ENCODE results near the gene RELT. TPM values are rescaled to one million over a fixed set of nuclear protein-coding genes. Genes with fewer than 3 reads are reported as not detected.

Gene RELT
- total RNA-seq, 1 donor from 2014 or later: 5.2 TPM

DNA sequence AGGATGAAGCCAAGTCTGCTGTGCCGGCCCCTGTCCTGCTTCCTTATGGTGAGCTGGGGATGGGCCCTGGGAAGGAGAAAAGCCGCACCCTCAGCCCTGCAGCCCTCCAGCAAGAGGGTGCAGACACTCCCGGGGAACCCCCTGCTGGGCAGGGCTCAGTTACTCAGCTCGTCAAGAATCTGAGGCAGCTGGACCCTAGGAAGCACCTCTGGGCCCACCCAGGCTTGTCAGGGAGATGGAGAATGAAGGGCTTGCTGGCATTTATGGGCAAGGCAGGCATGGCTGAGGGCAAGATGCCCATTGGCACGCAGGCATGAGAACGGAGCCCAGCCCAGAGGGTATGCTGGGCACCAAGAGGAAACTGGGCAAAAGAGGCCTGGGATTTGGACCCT is 12.9 kb downstream of the RELT start:
- FAIRE-seq (no peak), DNase-seq (ENCODE audit: low read depth) (no peak)
- H3K27me3 Mint-ChIP-seq (ENCODE audit: low read depth, unreplicated experiment): no peaks in the 10 kb centered on the region
- H3K4me3 Mint-ChIP-seq (ENCODE audit: unreplicated experiment): no peak overlapping the region
- peaks cover 14% of the 10 kb centered on the region for H3K4me1 Mint-ChIP-seq (ENCODE audit: low read depth, unreplicated experiment)
- H2AFZ ChIP-seq (ENCODE audit: low read depth, low read length): no peak overlapping the region
- peaks cover 5% of the 10 kb centered on the region for H3K9me3 Mint-ChIP-seq (ENCODE audit: unreplicated experiment)
- no peak for TF ChIP-seq EZH2 (IDR thresholded peaks at IDR 0.05; ENCODE audit: insufficient read depth, low read length)
- TF ChIP-seq, protein P1, sequence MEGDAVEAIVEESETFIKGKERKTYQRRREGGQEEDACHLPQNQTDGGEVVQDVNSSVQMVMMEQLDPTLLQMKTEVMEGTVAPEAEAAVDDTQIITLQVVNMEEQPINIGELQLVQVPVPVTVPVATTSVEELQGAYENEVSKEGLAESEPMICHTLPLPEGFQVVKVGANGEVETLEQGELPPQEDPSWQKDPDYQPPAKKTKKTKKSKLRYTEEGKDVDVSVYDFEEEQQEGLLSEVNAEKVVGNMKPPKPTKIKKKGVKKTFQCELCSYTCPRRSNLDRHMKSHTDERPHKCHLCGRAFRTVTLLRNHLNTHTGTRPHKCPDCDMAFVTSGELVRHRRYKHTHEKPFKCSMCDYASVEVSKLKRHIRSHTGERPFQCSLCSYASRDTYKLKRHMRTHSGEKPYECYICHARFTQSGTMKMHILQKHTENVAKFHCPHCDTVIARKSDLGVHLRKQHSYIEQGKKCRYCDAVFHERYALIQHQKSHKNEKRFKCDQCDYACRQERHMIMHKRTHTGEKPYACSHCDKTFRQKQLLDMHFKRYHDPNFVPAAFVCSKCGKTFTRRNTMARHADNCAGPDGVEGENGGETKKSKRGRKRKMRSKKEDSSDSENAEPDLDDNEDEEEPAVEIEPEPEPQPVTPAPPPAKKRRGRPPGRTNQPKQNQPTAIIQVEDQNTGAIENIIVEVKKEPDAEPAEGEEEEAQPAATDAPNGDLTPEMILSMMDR (IDR thresholded peaks at IDR 0.05; ENCODE audit: insufficient read depth, low read depth, low read length): no peak
- peaks cover 7% of the 10 kb centered on the region for H3K36me3 Mint-ChIP-seq (ENCODE audit: low read depth, unreplicated experiment)
- no peak overlapping the region for H3K4me2 ChIP-seq (ENCODE audit: low read length)
- no peak overlapping the region for H3K9ac ChIP-seq (ENCODE audit: low read length)
- peaks cover 72% of the 10 kb centered on the region for H4K20me1 ChIP-seq (ENCODE audit: insufficient read depth, low read length)
- no peak overlapping the region for H3K27ac ChIP-seq (ENCODE audit: low read depth, low read length)
- peaks cover 22% of the 10 kb centered on the region for H3K4me1 ChIP-seq (ENCODE audit: insufficient read depth, low read length)
- H3K27ac Mint-ChIP-seq (ENCODE audit: unreplicated experiment): no peak overlapping the region
- peaks cover 59% of the 10 kb centered on the region for H3K79me2 ChIP-seq (ENCODE audit: insufficient read depth, low read length)
- no peak overlapping the region for H3K4me3 ChIP-seq (ENCODE audit: insufficient read depth, low read depth, low read length)
- H3K9me3 ChIP-seq (ENCODE audit: insufficient read depth, low read depth, low read length): no peaks in the 10 kb centered on the region
- H3K36me3 ChIP-seq (ENCODE audit: insufficient read depth, low read length): no peaks in the 10 kb centered on the region
- H3K27me3 ChIP-seq (ENCODE audit: insufficient read depth, low read length): no peaks in the 10 kb centered on the region

DNA sequence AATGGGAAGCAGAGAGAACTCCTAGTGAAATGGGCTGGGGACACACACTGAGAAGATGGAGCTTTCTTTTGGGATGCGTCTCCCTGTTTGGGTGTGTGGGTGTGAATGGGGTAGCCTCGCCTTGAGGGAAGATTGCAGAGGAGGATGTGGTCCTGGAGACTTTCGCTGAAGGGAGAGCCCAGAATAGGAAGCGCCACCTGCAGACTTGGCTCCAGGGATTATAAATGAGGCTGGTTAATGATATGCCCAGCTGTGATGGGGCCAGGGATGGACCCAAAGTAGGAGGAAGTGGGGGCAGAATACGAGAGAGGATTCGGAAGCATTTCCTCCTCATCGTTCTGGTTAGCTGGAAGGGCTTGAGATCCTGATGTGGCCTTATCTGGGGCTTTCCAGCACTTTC is 13.7 kb downstream of the RELT start:
- Histone ChIP-seq H2AFZ (ENCODE audit: low read depth, low read length) (no peak overlapping the region), H3K36me3 (ENCODE audit: insufficient read depth, low read length) (no peaks in the 10 kb centered on the region), H3K4me1 (ENCODE audit: insufficient read depth, low read length) (peaks cover 22% of the 10 kb centered on the region), H4K20me1 (ENCODE audit: insufficient read depth, low read length) (peaks cover 64% of the 10 kb centered on the region), H3K9ac (ENCODE audit: low read length) (no peak overlapping the region), H3K27ac (ENCODE audit: low read depth, low read length) (no peak overlapping the region), H3K27me3 (ENCODE audit: insufficient read depth, low read length) (no peaks in the 10 kb centered on the region), H3K4me2 (ENCODE audit: low read length) (no peak overlapping the region), H3K79me2 (ENCODE audit: insufficient read depth, low read length) (peaks cover 52% of the 10 kb centered on the region), H3K9me3 (ENCODE audit: insufficient read depth, low read depth, low read length) (no peaks in the 10 kb centered on the region), H3K4me3 (ENCODE audit: insufficient read depth, low read depth, low read length) (no peak overlapping the region)
- H3K27ac Mint-ChIP-seq (ENCODE audit: unreplicated experiment): no peak overlapping the region
- no peak for TF ChIP-seq EZH2 (IDR thresholded peaks at IDR 0.05; ENCODE audit: insufficient read depth, low read length)
- TF ChIP-seq, protein P1 (IDR thresholded peaks at IDR 0.05; ENCODE audit: insufficient read depth, low read depth, low read length): no peak
- H3K27me3 Mint-ChIP-seq (ENCODE audit: low read depth, unreplicated experiment): no peaks in the 10 kb centered on the region
- DNase-seq (ENCODE audit: low read depth) (no peak), FAIRE-seq (no peak)
- peaks cover 14% of the 10 kb centered on the region for H3K4me1 Mint-ChIP-seq (ENCODE audit: low read depth, unreplicated experiment)
- H3K4me3 Mint-ChIP-seq (ENCODE audit: unreplicated experiment): no peak overlapping the region
- H3K36me3 Mint-ChIP-seq (ENCODE audit: low read depth, unreplicated experiment): peaks cover 7% of the 10 kb centered on the region
- H3K9me3 Mint-ChIP-seq (ENCODE audit: unreplicated experiment): peaks cover 5% of the 10 kb centered on the region

DNA sequence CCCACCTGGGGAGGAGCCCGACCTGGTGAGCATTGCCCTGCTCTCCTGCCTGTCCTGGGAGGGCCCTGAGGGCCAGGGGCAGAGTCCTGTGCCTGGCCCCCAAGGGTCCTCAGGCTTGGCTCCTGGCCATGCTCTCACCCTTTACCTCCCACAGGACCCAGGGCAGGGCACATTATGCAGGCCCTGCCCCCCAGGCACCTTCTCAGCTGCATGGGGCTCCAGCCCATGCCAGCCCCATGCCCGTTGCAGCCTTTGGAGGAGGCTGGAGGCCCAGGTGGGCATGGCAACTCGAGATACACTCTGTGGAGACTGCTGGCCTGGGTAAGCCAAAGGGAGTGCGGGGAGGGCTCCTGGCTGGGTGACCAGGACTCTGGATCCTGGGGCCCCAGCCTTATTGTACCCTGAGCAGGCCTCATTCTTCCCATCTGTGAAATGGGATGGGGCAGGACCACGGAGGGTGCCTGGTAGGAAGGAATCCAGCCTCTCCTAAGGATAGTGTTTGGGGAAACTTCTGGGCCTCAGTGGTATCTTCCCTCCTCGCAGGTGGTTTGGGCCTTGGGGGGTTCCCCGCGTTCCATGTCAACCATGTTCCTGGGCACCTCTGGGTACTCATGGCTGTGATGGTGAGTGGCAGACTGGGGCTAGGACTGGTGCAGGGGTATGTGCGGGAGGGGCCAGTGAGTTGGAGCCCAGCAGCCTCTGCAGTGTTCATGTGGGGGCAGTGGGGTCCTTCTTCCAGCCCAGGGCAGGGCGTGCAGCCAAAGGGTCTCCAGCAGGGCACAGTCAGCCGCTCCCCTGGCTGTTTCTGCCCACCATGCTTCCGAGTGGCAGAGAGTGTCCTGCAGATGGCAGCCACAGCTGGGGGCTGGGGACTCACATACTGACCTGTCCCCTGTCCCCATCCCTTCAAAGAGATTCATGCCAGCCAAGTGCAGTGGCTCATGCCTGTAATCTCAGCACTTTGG is 14.7 kb downstream of the RELT start:
- Histone ChIP-seq H3K4me3 (ENCODE audit: insufficient read depth, low read depth, low read length) (no peak overlapping the region), H2AFZ (ENCODE audit: low read depth, low read length) (no peak overlapping the region), H3K4me1 (ENCODE audit: insufficient read depth, low read length) (peaks cover 16% of the 10 kb centered on the region), H3K36me3 (ENCODE audit: insufficient read depth, low read length) (no peaks in the 10 kb centered on the region), H3K9me3 (ENCODE audit: insufficient read depth, low read depth, low read length) (no peaks in the 10 kb centered on the region), H3K27me3 (ENCODE audit: insufficient read depth, low read length) (no peaks in the 10 kb centered on the region), H3K9ac (ENCODE audit: low read length) (no peak overlapping the region), H4K20me1 (ENCODE audit: insufficient read depth, low read length) (peaks cover 56% of the 10 kb centered on the region), H3K4me2 (ENCODE audit: low read length) (no peak overlapping the region), H3K27ac (ENCODE audit: low read depth, low read length) (no peak overlapping the region), H3K79me2 (ENCODE audit: insufficient read depth, low read length) (peaks cover 42% of the 10 kb centered on the region)
- H3K36me3 Mint-ChIP-seq (ENCODE audit: low read depth, unreplicated experiment): peaks cover 7% of the 10 kb centered on the region
- H3K4me3 Mint-ChIP-seq (ENCODE audit: unreplicated experiment): no peak overlapping the region
- H3K27me3 Mint-ChIP-seq (ENCODE audit: low read depth, unreplicated experiment): no peaks in the 10 kb centered on the region
- TF ChIP-seq EZH2 (IDR thresholded peaks at IDR 0.05; ENCODE audit: insufficient read depth, low read length): no peak
- TF ChIP-seq, protein P1 (IDR thresholded peaks at IDR 0.05; ENCODE audit: insufficient read depth, low read depth, low read length): no peak
- no peak for DNase-seq (ENCODE audit: low read depth)
- FAIRE-seq: no peak
- peaks cover 5% of the 10 kb centered on the region for H3K9me3 Mint-ChIP-seq (ENCODE audit: unreplicated experiment)
- no peak overlapping the region for H3K27ac Mint-ChIP-seq (ENCODE audit: unreplicated experiment)
- peaks cover 7% of the 10 kb centered on the region for H3K4me1 Mint-ChIP-seq (ENCODE audit: low read depth, unreplicated experiment)

All from astrocyte (in vitro differentiated cells and primary cell).